Left cardiac atrium (tissue), 4 donors: ENCODE measurements around the gene IPO13. TPM values are rescaled to one million over a fixed set of nuclear protein-coding genes. Genes with fewer than 3 reads are reported as not detected.

ENCODE experiments used
- ATAC-seq, 2 donors: fragments of 200-7000 bp; cut with Tn5 transposase; one replicate each; pipeline ENCODE4 v1.9.1; 2020; ENCODE audit warnings: mild to moderate bottlenecking in 2 of 2, moderate library complexity in 2 of 2
- DNase-seq: peaks from one replicate; pipeline ENCODE4 v3.0.0-alpha.2; 2020
- intact Hi-C, 2 donors: fragments of 100-400 bp; cut with DNase I; formaldehyde crosslinking; loops; one replicate each; pipeline versions ENCODE4 v1.14.1 to v1.15.1; 2022 to 2023
- total RNA-seq, 2 donors: library from RNA; stranded (reverse); fragmentation: NEBNext Ultra II Directional; extraction: Animal tissue kit (Norgen Biotek cat#: 25700); gene quantifications; one replicate each; pipeline ENCODE4 v1.2.1, GENCODE V29; 2021
- donor health status: DM: no; HTN: yes; CAD: no.
- donor health status: DM: no; HTN: yes; CAD: no; lungs with severe emphysema.
- donor health status: DM: yes; HTN: yes; CAD: no.
- donor health status: Dilated cardiomyopathy.

IPO13 gene
- total RNA-seq, 2 donors from 2014 or later, result 26.7 to 30.1 TPM

- DNase-seq (no peak), ATAC-seq (no peak)
Measured at GRCh38 chr1:44016041-44016889, 69.5 kb downstream of the IPO13 start.

GRCh38 chr1:44016890-44017400, 70.2 kb downstream of the IPO13 start:
- DNase-seq, result no peak
- ATAC-seq, result no peak
- intact Hi-C loops, result no loop called here

More at GRCh38 chr1:44016041-44016889, 69.5 kb downstream of the IPO13 start:
- intact Hi-C loops, result no loop called here

Other genes starting within 250 kb of the IPO13 start
- 10 to 100 TPM; 19.4 to 25.9 TPM for gene ST3GAL3, start 239.4 kb upstream of the IPO13 start, total RNA-seq
- under 1 TPM; 0.18 to 0.86 TPM for gene ARTN, start 13.1 kb upstream of the IPO13 start, total RNA-seq
- gene DPH2, start 23.1 kb downstream of the IPO13 start, total RNA-seq, result 10 to 100 TPM; 14.1 to 20.9 TPM
- gene ATP6V0B, start 28.0 kb downstream of the IPO13 start, total RNA-seq, result 100 to 1,000 TPM in 1 of 2 donors, 10 to 100 TPM in 1; 96.5 to 113 TPM
- gene B4GALT2, start 32.3 kb downstream of the IPO13 start, total RNA-seq, result 10 to 100 TPM; 35.5 to 44.2 TPM
- 1 to 10 TPM; 1.8 to 2.2 TPM for gene CCDC24, start 44.6 kb downstream of the IPO13 start, total RNA-seq
- 1 to 10 TPM; 1.3 to 3.1 TPM for gene SLC6A9, start 84.5 kb downstream of the IPO13 start, total RNA-seq
- not detected for gene KLF17, start 171.9 kb downstream of the IPO13 start, total RNA-seq
- gene KLF18, start 194.7 kb downstream of the IPO13 start, total RNA-seq, result not detected